ENCODE data around the gene CPNE5.

Gene CPNE5

DNA sequence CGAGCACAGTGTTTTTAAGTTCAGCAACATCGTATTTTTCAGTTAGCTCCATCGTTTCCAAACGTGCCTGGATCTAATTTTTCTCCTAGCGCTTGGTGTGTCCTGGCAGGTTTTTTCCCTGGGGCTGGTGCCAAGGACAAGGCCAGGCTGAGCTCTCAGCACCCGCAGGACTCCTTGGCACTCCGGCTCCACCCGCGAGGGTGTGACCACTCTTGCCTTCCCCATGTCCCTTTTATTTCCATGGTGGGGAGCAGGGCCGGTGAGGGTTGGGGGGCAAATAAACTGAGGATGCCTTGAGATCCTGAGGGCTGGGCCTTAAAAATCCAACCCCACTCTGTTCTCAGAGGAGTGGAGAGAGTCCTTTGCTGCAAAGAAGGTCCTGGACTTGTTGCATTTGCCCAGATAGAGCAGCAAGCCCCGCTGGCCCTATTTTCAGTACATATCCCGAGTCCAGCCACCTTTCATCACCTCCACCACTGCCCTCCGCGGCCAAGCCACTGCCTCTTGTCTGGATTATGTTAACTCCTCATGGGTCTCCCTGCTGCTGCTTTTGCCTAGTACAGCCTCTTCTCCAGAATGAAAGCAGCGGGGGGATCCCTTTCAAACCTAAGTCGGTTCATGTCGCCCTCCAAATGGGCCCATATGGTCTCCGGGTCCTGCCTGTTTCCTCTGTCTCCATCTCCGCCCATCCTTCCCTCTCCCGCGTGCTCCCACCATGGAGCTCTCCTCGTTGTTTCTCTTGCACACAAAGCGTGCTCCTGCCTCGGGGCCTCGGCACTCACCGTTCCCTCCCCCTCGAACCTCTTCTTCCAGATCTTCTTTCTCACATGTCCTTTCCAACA, 146.2 kb downstream of the CPNE5 start:
- Histone ChIP-seq H3K4me3 (ENCODE audit: low read depth, low read length) (no peak overlapping the region), H3K27me3 (ENCODE audit: control insufficient read depth, insufficient read depth, low read length) (no peaks in the 10 kb centered on the region), H3K4me1 (ENCODE audit: control insufficient read depth, insufficient read depth, low read length) (no peaks in the 10 kb centered on the region), H3K9me3 (ENCODE audit: control insufficient read depth, insufficient read depth, low read length) (no peaks in the 10 kb centered on the region), H3K9ac (ENCODE audit: low read depth, low read length) (no peak overlapping the region), H3K36me3 (ENCODE audit: control insufficient read depth, insufficient read depth, low read length) (no peaks in the 10 kb centered on the region)

DNA sequence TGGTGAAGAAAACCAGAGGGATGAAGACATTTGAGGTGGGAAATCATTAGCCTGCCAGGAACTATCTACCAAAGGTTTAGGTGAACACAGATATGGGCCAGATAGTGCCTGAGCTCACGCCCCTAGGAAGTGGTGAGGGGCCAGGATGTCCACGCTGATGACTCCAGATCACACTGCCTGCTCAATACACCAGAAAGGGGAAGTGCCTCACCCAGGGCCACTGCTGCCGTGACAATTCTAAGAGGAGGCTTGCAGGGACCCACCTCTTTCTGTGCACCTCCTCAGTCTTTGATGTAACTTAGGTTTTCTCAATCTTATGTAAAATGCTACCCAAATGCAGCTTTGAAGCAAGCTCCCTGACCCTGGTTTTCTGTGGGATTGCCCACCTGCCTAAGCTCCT, 147.0 kb downstream of the CPNE5 start:
- no peak overlapping the region for H3K4me3 ChIP-seq (ENCODE audit: low read depth, low read length)
- H3K36me3 ChIP-seq (ENCODE audit: control insufficient read depth, insufficient read depth, low read length), result no peaks in the 10 kb centered on the region
- H3K4me1 ChIP-seq (ENCODE audit: control insufficient read depth, insufficient read depth, low read length), result no peaks in the 10 kb centered on the region
- no peaks in the 10 kb centered on the region for H3K9me3 ChIP-seq (ENCODE audit: control insufficient read depth, insufficient read depth, low read length)
- no peaks in the 10 kb centered on the region for H3K27me3 ChIP-seq (ENCODE audit: control insufficient read depth, insufficient read depth, low read length)
- no peak overlapping the region for H3K9ac ChIP-seq (ENCODE audit: low read depth, low read length)

DNA sequence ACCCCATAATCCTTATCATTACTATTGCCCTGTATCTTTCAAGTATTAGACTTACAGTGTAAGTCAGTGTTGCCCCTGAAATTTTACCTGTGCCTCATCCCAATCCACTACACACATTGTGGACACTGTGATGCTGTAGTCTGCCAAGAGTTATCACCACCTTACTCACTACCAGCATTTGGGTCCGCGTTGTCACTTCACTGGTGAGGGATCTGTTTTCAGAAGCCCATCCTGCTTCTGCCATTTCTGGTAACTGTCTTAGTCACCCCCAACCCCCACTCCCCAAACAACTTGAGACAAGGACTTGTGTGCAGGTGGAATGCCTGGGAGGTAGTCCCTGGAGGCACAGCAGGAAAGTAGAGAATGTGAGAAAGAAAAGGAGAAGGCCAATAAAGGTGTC, 147.6 kb downstream of the CPNE5 start:
- no peak overlapping the region for H3K4me3 ChIP-seq (ENCODE audit: low read depth, low read length)

DNA sequence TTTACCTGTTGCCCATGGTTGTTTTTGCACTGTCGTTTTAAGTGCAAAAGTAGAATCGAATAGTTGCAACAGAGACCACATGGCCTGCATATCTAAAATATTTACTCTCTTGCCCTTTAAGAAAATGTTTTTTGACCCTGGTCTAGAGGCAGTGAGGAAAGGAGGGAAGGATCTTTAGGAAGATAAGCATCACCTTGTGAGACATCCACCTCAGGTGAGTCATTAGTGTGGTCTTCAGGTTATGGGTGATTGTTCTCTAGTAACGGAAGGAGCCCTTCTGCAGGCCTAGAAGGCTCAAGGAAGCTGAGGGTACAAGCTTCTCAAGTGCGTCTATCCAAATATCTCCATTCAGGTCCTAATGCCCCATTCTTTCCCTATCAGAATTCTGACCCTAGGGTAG, 148.2 kb downstream of the CPNE5 start:
- H3K9me3 ChIP-seq (ENCODE audit: control insufficient read depth, insufficient read depth, low read length), result no peaks in the 10 kb centered on the region
- no peaks in the 10 kb centered on the region for H3K27me3 ChIP-seq (ENCODE audit: control insufficient read depth, insufficient read depth, low read length)
- H3K4me1 ChIP-seq (ENCODE audit: control insufficient read depth, insufficient read depth, low read length), result no peaks in the 10 kb centered on the region
- H3K4me3 ChIP-seq (ENCODE audit: low read depth, low read length), result no peak overlapping the region
- no peaks in the 10 kb centered on the region for H3K36me3 ChIP-seq (ENCODE audit: control insufficient read depth, insufficient read depth, low read length)
- no peak overlapping the region for H3K9ac ChIP-seq (ENCODE audit: low read depth, low read length)

More for the DNA sequence above, 147.6 kb downstream of the CPNE5 start:
- no peaks in the 10 kb centered on the region for H3K36me3 ChIP-seq (ENCODE audit: control insufficient read depth, insufficient read depth, low read length)
- no peak overlapping the region for H3K9ac ChIP-seq (ENCODE audit: low read depth, low read length)
- no peaks in the 10 kb centered on the region for H3K27me3 ChIP-seq (ENCODE audit: control insufficient read depth, insufficient read depth, low read length)
- H3K9me3 ChIP-seq (ENCODE audit: control insufficient read depth, insufficient read depth, low read length), result no peaks in the 10 kb centered on the region
- H3K4me1 ChIP-seq (ENCODE audit: control insufficient read depth, insufficient read depth, low read length), result no peaks in the 10 kb centered on the region
